ENCODE measurements around the gene MYH11. TPM values are rescaled to one million over a fixed set of nuclear protein-coding genes. Genes with fewer than 3 reads are reported as not detected.

Gene MYH11
- total and polyA plus RNA-seq, 2 experiments from 2014 or later = 1.6 to 5.9 TPM

- no peak for TF ChIP-seq ZNF462 (CRISPR knock-in tag; IDR thresholded peaks at IDR 0.05)
- TF ChIP-seq ETS1 (IDR thresholded peaks at IDR 0.05) = no peak
- no peak for TF ChIP-seq REST (IDR thresholded peaks at IDR 0.05; ENCODE audit: unreplicated experiment)
- TF ChIP-seq ZNF331 (CRISPR knock-in tag; IDR thresholded peaks at IDR 0.05; ENCODE audit: low read depth) = no peak
Observed at GRCh38 chr16:15741207-15741871, 115.5 kb downstream of the MYH11 start (continued).
